Measurements from ENCODE around the gene GRK6.

GRCh38 chr5:177468685-177469628, 42.5 kb downstream of the GRK6 start:
- TF ChIP-seq EZH2 (IDR thresholded peaks at IDR 0.05; ENCODE audit: low read depth) (no peak), CTCF (conservative IDR thresholded peaks at IDR 0.05) (no peak)
